ENCODE measurements around the gene SIRT6.

The SIRT6 gene

DNA sequence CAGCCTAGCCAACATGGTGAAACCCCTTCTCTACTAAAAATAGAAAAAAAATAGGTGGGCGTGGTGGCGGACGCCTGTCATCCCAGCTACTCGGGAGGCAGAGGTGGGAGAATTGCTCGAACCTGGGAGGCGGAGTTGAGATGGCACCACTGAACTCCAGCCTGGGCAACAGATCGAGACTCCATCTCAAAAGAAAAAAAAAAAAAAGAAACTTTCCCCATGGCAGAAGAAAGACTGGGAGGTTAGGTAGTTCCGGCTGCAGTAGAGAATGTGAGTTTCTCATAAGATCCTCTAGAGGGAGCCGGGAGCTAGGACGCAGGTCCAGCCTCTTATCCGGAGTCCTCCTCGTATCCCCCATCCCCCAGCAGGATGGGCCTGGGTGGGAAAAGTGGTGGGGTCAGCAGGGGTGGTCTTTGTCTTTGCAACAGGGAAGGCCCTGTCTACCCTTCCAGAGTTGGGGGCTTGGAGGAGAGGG, 42.1 kb downstream of the SIRT6 start (continued):
- TF ChIP-seq, protein P1, sequence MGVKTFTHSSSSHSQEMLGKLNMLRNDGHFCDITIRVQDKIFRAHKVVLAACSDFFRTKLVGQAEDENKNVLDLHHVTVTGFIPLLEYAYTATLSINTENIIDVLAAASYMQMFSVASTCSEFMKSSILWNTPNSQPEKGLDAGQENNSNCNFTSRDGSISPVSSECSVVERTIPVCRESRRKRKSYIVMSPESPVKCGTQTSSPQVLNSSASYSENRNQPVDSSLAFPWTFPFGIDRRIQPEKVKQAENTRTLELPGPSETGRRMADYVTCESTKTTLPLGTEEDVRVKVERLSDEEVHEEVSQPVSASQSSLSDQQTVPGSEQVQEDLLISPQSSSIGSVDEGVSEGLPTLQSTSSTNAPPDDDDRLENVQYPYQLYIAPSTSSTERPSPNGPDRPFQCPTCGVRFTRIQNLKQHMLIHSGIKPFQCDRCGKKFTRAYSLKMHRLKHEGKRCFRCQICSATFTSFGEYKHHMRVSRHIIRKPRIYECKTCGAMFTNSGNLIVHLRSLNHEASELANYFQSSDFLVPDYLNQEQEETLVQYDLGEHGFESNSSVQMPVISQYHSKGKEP (tag by site-specific recombination; IDR thresholded peaks at IDR 0.05): no peak
- TF ChIP-seq ZNF549 (tag by site-specific recombination; IDR thresholded peaks at IDR 0.05): no peak
- no peak for TF ChIP-seq RBAK (tag by site-specific recombination; IDR thresholded peaks at IDR 0.05)
- TF ChIP-seq ZNF391 (tag by site-specific recombination; IDR thresholded peaks at IDR 0.05; ENCODE audit: borderline replicate concordance, low read depth): no peak
- no peak for TF ChIP-seq ZNF473 (tag by site-specific recombination; IDR thresholded peaks at IDR 0.05)
- TF ChIP-seq HOXA7 (CRISPR knock-in tag; IDR thresholded peaks at IDR 0.05; ENCODE audit: borderline replicate concordance): no peak
- TF ChIP-seq CTCF (tag by site-specific recombination; IDR thresholded peaks at IDR 0.05): peak; percentile 46
- no peak for TF ChIP-seq ZNF623 (tag by site-specific recombination; IDR thresholded peaks at IDR 0.05)
- no peak for TF ChIP-seq ZNF174 (tag by site-specific recombination; IDR thresholded peaks at IDR 0.05)
- no peak for TF ChIP-seq MYNN (tag by site-specific recombination; IDR thresholded peaks at IDR 0.05; ENCODE audit: borderline replicate concordance)
- TF ChIP-seq ZNF768 (tag by site-specific recombination; IDR thresholded peaks at IDR 0.05): no peak
- no peak for TF ChIP-seq ZNF248 (tag by site-specific recombination; IDR thresholded peaks at IDR 0.05)
- no peak for TF ChIP-seq ZNF514 (tag by site-specific recombination; IDR thresholded peaks at IDR 0.05)
- no peak; the same call in 1 of the 2 replicates for TF ChIP-seq ZNF280D (tag by site-specific recombination; IDR thresholded peaks at IDR 0.05)
- TF ChIP-seq, protein P2, sequence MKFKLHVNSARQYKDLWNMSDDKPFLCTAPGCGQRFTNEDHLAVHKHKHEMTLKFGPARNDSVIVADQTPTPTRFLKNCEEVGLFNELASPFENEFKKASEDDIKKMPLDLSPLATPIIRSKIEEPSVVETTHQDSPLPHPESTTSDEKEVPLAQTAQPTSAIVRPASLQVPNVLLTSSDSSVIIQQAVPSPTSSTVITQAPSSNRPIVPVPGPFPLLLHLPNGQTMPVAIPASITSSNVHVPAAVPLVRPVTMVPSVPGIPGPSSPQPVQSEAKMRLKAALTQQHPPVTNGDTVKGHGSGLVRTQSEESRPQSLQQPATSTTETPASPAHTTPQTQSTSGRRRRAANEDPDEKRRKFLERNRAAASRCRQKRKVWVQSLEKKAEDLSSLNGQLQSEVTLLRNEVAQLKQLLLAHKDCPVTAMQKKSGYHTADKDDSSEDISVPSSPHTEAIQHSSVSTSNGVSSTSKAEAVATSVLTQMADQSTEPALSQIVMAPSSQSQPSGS (tag by site-specific recombination; IDR thresholded peaks at IDR 0.05; ENCODE audit: low read depth): no peak
- peak; percentile 52; the same call in 1 of the 2 replicates for TF ChIP-seq HIC1 (tag by site-specific recombination; IDR thresholded peaks at IDR 0.05)
- TF ChIP-seq ZNF24 (tag by site-specific recombination; IDR thresholded peaks at IDR 0.05): no peak
- TF ChIP-seq ZBTB20 (tag by site-specific recombination; IDR thresholded peaks at IDR 0.05): no peak
- TF ChIP-seq PRDM1 (tag by site-specific recombination; IDR thresholded peaks at IDR 0.05): peak; percentile 46
- TF ChIP-seq, protein P3, sequence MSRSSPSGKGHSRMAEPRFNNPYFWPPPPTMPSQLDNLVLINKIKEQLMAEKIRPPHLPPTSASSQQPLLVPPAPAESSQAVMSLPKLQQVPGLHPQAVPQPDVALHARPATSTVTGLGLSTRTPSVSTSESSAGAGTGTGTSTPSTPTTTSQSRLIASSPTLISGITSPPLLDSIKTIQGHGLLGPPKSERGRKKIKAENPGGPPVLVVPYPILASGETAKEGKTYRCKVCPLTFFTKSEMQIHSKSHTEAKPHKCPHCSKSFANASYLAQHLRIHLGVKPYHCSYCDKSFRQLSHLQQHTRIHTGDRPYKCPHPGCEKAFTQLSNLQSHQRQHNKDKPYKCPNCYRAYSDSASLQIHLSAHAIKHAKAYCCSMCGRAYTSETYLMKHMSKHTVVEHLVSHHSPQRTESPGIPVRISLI (tag by site-specific recombination; IDR thresholded peaks at IDR 0.05): peak; percentile 61; the same call in 1 of the 2 replicates
- no peak for TF ChIP-seq ZNF416 (tag by site-specific recombination; IDR thresholded peaks at IDR 0.05)
- TF ChIP-seq ZNF626 (tag by site-specific recombination; IDR thresholded peaks at IDR 0.05): no peak
- no peak for TF ChIP-seq OVOL3 (tag by site-specific recombination; IDR thresholded peaks at IDR 0.05)
- no peak for TF ChIP-seq ZNF184 (tag by site-specific recombination; IDR thresholded peaks at IDR 0.05)
- TF ChIP-seq ZNF776 (tag by site-specific recombination; IDR thresholded peaks at IDR 0.05; ENCODE audit: borderline replicate concordance): no peak
- no peak for TF ChIP-seq ZNF155 (tag by site-specific recombination; IDR thresholded peaks at IDR 0.05)
- TF ChIP-seq SP2 (tag by site-specific recombination; IDR thresholded peaks at IDR 0.05): no peak
- no peak for TF ChIP-seq ZNF140 (tag by site-specific recombination; IDR thresholded peaks at IDR 0.05)

All from HEK293 (cell line).